Globus pallidus (tissue), 1 donor: Measurements from ENCODE around the gene TK1.

Experiments used
- DNase-seq: peaks from one replicate; pipeline ENCODE4 v3.0.0-alpha.2; 2015; ENCODE audit warnings: low spot score

Gene TK1

DNA sequence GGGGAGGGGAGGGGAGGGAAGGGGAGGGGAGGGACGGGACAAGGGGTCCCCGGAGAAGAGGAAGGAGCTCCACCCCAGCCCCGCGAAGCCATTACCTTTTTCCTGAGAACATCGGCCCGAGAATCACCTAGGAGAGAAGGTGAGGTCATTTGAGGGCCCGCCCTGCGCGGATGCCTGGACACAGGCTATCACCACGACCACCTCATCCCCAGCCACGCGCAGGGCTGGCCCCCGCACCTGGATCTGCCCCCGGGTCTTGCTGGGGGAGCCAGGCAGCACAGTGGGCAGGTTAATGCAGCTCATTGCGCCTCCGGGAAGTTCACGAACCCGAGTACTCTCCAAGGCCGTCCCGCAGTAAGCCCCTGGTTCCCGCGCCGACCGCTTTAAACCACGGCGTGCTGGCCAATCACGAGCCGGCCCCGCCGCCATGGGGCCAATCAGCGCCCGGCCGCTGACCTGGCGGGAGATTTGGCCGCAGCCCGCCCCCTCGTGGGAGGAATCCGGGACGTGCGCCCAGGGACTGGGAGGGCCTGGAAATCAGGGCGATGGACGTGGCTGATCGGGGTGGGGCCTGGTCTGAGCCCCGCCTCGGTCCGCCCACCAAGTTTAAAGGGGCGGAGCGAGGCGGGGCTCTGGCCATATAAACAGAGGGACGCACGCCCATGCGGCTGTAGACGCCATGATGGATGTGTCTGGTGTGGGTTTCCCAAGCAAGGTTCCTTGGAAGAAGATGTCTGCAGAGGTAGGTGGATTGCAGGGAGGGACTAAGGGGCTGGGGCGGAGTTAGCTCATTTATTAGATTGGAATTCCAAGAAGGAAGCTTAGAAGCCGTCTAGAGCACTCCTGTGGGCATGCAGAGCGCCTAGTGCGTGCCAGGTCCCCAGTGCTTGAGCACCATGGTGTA lies at the start of gene TK1, which contains the start of gene AFMID:
TK1 (minus strand) TSS at position 361 of the 904 bp plus-strand sequence; CDS start at position 303, 58 bp downstream.
AFMID (plus strand) TSS at position 671 of the 904 bp plus-strand sequence; CDS start at position 680, 9 bp downstream.
- peak; percentile 97 for DNase-seq

DNA sequence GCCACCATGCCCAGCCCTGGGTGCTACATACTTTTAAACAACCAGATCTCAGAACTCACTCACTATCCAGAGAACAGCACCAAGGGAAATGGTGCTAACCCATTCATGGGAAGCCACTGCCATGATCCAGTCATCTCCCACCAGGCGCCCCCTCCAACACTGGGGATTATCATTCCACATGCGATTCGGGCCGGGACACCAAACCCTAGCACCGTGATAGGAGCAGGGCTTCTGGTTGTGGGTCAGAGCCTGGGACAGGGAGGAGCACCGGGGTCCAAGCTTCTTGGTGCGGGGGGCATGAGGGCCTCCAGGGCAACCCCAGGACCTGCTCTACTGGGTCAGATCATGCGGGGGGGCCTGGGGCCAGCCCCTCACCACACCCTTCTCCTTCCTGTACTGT lies 49.0 kb upstream of the TK1 start:
- no peak for DNase-seq

DNA sequence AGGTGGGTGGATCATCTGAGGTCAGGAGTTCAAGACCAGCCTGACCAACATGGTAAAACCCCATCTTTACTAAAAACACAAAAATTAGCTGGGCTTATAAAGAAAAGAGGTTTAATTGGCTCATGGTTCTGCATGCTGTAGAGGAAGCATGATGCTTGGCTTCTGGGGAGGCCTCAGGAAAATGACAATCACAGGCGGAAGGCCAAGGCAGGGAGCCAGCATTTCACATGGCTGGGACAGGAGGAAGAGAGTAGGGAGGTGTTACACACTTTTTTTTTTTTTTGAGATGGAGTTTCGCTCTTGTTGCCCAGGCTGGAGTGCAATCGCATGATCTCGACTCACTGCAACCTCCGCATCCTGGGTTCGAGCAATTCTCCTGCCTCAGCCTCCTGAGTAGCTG lies 48.2 kb upstream of the TK1 start:
- DNase-seq: peak; percentile 91

DNA sequence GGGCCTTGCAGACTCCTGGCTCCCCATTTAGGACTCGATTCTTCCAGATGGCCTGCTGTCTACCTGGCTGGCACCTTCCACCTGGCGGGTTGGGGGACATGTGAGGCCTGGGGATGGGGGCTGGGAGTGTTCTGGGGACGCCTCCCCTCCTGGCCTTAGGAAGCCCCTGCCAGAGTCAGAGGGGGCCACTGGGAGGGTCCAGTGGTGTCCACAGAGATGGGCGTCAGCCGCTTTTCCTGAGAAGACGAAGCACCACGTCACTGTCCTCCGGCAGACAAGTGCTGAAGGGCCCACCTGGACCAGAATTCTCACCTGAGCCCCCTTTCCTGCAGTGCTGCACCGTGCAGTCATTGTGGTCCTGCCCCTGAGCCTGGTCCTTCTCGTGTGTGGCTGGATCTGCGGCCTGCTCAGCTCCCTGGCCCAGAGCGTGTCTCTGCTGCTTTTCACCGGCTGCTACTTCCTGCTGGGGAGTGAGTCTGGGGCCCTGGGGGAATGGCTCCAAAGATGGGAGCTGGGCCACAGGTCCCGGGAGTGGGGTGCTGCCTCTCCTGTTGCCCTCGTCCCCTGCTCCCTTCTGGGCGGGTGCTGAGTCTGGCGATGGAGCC lies 47.5 kb upstream of the TK1 start:
- DNase-seq: no peak

DNA sequence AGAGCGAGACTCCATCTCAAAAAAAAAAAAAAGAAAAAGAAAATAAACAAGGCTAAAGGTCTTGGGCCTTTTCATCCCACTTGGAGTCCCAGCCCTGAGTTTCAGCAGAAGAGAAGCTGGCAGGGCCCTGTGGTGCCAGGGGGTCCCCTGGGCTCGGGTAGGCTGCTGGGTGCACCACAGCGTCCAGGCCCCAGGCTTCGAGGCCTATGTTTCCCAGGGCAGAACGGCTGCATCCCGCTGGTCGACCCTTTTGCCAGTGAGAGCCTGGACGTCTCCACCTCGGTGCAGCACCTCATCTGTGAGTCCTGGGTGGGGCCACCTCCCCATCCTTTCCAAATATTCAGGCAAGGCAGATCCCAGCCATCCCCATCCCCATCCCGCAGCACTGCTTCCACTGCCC lies 46.8 kb upstream of the TK1 start:
- no peak for DNase-seq

GRCh38 chr17:78232859-78233173 lies 46.0 kb upstream of the TK1 start:
- no peak for DNase-seq

- no peak for DNase-seq
These were observed 45.4 kb upstream of the TK1 start for GRCh38 chr17:78231991-78232858.

GRCh38 chr17:78230996-78231935 lies 44.4 kb upstream of the TK1 start, which contains the start of gene TMEM235:
TMEM235 (plus strand) TSS chr17:78231631; CDS start chr17:78232024, 393 bp downstream.
- DNase-seq: no peak

DNA sequence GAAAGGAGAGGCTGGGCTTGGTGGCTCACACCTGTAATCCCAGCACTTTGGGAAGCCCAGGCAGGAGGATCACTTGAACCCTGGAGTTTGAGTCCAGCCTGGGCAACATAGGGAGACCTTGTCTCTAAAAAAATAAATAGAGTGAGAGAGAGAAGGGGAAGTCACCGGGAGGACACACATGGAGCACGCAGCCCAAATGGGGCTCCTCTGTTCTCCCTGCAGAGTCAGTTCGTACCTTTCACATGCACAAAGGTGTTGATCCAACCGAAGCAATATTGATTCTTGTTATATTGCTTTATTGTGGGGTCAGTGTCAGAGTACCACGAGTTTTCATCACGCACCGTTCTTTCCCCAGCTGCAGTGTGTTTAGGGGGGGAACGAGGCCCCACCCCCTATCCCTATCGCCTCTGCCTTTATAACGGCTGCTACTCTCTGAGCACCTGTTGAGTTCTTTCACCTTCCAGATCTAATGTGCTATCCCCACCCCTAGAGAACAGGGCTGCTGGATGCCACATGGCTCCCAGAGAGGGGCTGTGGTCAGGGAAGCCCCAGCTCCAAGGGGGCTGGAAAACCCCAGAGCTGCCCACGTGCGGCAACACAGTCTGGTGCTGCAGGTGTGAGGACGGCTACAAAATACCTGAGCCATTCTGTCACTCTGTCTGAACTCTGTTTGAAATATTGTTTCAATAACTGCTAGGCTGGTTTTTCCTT lies 43.6 kb upstream of the TK1 start:
- no peak for DNase-seq

GRCh38 chr17:78228176-78228575 lies 41.3 kb upstream of the TK1 start:
- DNase-seq: no peak

DNA sequence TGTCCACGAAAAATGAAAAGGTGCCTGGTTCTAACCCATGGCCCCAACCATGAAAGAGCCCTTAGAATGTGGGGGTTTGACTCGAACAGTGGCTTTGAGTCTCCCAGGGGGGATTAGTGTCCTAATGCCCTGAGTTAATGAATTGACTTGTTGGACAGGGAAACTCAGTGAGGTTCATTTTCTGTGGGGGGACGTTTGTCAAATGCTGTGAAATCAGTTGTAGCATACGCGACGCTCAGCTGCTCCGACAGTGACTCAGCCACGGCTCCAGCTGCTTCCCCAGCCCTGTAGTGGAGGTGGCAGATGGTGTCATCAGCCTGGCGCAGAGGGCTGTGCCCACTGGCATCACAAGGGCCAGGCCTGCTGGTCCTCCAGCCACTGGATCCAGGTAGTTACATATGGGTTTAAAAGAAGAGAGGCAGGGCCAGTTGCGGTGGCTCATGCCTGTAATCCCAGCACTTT lies 40.6 kb upstream of the TK1 start:
- DNase-seq: peak; percentile 77

DNA sequence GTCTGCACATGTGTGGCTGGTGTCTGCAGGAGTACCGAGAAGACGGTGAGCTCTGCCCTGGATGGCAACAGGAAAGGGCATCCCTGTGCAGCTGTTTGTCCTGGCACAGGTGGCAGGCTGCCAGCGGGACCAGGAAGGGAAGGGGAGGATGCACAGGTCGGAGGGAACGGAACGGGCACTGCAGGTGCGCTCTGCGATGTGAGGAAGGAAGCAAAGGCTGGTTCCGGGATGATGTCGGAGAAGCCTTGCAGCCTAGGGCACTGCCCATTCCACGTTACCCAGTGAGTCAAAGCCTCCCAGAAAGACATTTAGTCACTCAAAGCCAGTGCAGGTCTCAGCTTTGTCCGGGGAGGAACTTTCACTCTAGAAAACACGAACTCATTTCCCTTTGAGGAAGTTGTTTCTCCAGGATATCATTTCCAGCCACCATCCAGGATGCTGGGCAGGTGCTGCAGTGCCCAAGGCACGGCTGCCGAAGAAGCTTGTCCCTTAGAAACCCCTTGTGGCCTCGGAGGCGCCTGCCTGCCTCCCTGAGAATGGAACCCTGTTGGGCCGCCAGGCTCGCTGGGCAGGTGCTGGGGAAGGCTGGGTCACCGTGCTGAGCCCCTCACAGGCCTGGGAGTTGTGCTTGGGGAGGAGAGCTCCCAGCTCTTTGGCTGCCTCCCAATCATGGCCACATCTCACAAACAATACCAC lies 40.1 kb upstream of the TK1 start:
- DNase-seq: no peak

- no peak for DNase-seq
These were observed 39.4 kb upstream of the TK1 start for GRCh38 chr17:78226055-78226758.

DNA sequence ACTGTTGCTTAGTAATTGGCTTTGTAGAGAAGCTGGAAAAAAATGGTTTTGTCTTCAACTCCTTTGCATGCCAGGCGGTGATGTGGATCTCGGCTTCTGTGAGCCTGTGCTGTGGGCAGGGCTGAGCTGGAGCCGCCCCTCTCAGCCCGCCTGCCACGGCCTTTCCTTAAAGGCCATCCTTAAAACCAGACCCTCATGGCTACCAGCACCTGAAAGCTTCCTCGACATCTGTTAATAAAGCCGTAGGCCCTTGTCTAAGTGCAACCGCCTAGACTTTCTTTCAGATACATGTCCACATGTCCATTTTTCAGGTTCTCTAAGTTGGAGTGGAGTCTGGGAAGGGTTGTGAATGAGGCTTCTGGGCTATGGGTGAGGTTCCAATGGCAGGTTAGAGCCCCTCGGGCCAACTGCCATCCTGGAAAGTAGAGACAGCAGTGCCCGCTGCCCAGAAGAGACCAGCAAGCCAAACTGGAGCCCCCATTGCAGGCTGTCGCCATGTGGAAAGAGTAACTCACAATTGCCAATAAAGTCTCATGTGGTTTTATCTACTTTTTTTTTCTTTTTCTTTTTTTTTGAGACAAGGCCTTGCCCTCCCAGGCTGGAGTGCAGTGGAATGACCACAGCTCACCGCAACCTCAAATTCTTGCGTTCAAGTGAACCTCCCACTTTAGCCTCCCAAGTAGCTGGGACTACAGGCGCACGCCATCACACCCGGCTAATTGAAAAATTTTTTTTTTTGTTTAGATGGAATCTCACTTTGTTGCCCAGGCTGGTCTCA lies 38.4 kb upstream of the TK1 start:
- peak; percentile 73 for DNase-seq

DNA sequence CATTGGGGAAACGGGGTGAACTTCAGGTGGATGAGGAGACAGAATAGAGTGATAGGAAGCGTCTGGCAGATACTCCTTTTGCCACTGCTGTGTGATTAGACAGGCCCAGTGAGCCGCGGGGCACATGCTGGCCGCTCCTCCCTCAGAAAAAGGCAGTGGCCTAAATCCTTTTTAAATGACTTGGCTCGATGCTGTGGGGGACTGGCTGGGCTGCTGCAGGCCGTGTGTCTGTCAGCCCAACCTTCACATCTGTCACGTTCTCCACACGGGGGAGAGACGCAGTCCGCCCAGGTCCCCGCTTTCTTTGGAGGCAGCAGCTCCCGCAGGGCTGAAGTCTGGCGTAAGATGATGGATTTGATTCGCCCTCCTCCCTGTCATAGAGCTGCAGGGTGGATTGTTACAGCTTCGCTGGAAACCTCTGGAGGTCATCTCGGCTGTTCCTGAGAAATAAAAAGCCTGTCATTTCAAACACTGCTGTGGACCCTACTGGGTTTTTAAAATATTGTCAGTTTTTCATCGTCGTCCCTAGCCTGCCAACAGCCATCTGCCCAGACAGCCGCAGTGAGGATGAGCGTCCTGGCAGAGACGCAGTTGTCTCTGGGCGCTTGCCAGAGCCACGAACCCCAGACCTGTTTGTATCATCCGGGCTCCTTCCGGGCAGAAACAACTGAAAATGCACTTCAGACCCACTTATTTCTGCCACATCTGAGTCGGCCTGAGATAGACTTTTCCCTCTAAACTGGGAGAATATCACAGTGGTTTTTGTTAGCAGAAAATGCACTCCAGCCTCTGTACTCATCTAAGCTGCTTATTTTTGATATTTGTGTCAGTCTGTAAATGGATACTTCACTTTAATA lies 37.6 kb upstream of the TK1 start:
- peak; percentile 72 for DNase-seq

- DNase-seq: no peak
These were observed 36.9 kb upstream of the TK1 start for GRCh38 chr17:78223765-78224164.

DNA sequence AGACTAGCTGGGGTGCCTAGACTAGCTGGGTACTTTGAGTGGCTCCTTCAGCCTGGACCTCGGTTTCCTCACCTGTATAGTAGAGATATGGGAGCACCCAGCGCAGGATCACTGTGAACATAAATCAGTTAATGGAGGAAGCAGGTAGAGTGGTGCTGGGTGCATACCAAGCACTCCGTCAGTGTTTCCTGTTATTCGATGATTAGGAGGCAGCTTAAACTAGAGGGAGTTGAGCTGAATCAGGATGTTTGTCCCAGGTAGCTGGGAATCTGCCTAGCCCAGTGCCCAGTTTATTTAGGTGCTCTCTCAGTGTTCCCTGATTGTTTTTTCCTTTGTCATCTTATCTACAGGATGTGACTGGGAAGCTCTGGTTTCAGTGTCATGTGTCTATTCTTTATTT lies 36.2 kb upstream of the TK1 start:
- no peak for DNase-seq
